ENCODE results near the gene KIF16B.

Gene KIF16B

GRCh38 chr20:16273812-16274555, 299.3 kb downstream of the KIF16B start:
- no peak for DNase-seq (ENCODE audit: low spot score)
- TF ChIP-seq, protein P1, sequence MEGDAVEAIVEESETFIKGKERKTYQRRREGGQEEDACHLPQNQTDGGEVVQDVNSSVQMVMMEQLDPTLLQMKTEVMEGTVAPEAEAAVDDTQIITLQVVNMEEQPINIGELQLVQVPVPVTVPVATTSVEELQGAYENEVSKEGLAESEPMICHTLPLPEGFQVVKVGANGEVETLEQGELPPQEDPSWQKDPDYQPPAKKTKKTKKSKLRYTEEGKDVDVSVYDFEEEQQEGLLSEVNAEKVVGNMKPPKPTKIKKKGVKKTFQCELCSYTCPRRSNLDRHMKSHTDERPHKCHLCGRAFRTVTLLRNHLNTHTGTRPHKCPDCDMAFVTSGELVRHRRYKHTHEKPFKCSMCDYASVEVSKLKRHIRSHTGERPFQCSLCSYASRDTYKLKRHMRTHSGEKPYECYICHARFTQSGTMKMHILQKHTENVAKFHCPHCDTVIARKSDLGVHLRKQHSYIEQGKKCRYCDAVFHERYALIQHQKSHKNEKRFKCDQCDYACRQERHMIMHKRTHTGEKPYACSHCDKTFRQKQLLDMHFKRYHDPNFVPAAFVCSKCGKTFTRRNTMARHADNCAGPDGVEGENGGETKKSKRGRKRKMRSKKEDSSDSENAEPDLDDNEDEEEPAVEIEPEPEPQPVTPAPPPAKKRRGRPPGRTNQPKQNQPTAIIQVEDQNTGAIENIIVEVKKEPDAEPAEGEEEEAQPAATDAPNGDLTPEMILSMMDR (IDR thresholded peaks at IDR 0.05; ENCODE audit: extremely low read depth, insufficient read depth, missing control alignments): no peak

GRCh38 chr20:16272780-16273360, 300.4 kb downstream of the KIF16B start:
- DNase-seq (ENCODE audit: low spot score): no peak
- TF ChIP-seq, protein P1 (IDR thresholded peaks at IDR 0.05; ENCODE audit: extremely low read depth, insufficient read depth, missing control alignments): no peak
- in situ Hi-C loops (cut with MboI; ENCODE audit: low pct_unique_long_range_greater_than_20kb, low sequenced_read_pairs, unreplicated experiment): no loop called here

More at GRCh38 chr20:16273812-16274555, 299.3 kb downstream of the KIF16B start:
- in situ Hi-C loops (cut with MboI; ENCODE audit: low pct_unique_long_range_greater_than_20kb, low sequenced_read_pairs, unreplicated experiment): no loop called here

DNA sequence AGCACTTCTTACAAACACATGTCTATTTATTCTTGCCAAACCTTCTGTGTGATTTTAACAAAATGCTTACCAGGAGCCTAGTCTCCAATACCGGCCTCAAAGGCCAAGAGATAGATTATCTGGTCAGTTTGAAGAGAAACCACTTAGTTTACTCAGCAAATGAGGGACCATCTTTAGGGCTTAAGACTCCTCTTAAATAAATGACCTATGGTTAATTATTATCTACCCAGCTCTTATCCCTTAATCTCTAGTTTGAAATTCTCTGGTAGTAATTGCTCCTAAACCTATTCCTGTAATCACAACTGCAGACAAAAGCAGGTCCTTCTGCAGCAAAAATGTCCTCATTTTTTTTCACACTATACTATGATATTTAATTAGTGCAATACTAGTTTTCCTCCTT, 301.8 kb downstream of the KIF16B start:
- TF ChIP-seq, protein P1 (IDR thresholded peaks at IDR 0.05; ENCODE audit: extremely low read depth, insufficient read depth, missing control alignments): no peak
- DNase-seq (ENCODE audit: low spot score): no peak
- in situ Hi-C loops (cut with MboI; ENCODE audit: low pct_unique_long_range_greater_than_20kb, low sequenced_read_pairs, unreplicated experiment): no loop called here

GRCh38 chr20:16270989-16271388, 302.3 kb downstream of the KIF16B start:
- DNase-seq (ENCODE audit: low spot score): no peak
- TF ChIP-seq, protein P1 (IDR thresholded peaks at IDR 0.05; ENCODE audit: extremely low read depth, insufficient read depth, missing control alignments): no peak
- in situ Hi-C loops (cut with MboI; ENCODE audit: low pct_unique_long_range_greater_than_20kb, low sequenced_read_pairs, unreplicated experiment): no loop called here

- in situ Hi-C loops (cut with MboI; ENCODE audit: low pct_unique_long_range_greater_than_20kb, low sequenced_read_pairs, unreplicated experiment): no loop called here
Observed at GRCh38 chr20:16270314-16270931, 302.8 kb downstream of the KIF16B start.

GRCh38 chr20:16267526-16267925, 305.7 kb downstream of the KIF16B start:
- TF ChIP-seq, protein P1 (IDR thresholded peaks at IDR 0.05; ENCODE audit: extremely low read depth, insufficient read depth, missing control alignments): no peak
- no peak for DNase-seq (ENCODE audit: low spot score)
- in situ Hi-C loops (cut with MboI; ENCODE audit: low pct_unique_long_range_greater_than_20kb, low sequenced_read_pairs, unreplicated experiment): no loop called here

More at GRCh38 chr20:16270314-16270931, 302.8 kb downstream of the KIF16B start:
- TF ChIP-seq, protein P1 (IDR thresholded peaks at IDR 0.05; ENCODE audit: extremely low read depth, insufficient read depth, missing control alignments): no peak
- DNase-seq (ENCODE audit: low spot score): no peak

All from GM13977 (cell line).